GM21526 (cell line): ENCODE results near the gene EBF3.

Experiments
- ATAC-seq: cut with Tn5 transposase; IDR thresholded peaks from one replicate; pipeline ENCODE4 v1.9.1; 2021; ENCODE audit warnings: moderate library complexity; ENCODE audit not compliant: unreplicated experiment, low FRiP score

EBF3 gene

DNA sequence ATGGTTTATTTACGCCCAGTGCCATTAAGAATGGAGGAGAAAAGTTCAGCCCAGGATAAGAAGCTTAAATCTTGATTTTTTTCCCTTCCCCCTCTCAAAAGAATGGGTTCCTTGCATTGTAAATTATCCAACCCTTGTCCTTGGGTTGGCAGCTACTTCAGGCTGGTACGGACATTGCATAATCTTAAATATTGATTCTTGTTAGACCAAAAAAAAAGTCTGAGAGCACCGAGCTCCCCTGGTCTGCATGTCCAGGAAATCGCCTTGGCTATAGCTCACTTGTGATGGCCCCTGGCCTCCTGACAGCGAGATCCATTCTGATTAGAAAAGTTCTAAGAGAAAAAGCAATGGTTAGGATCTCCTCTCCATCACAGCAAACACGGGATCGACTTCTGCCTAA is 151.7 kb downstream of the EBF3 start:
- ATAC-seq = no peak

DNA sequence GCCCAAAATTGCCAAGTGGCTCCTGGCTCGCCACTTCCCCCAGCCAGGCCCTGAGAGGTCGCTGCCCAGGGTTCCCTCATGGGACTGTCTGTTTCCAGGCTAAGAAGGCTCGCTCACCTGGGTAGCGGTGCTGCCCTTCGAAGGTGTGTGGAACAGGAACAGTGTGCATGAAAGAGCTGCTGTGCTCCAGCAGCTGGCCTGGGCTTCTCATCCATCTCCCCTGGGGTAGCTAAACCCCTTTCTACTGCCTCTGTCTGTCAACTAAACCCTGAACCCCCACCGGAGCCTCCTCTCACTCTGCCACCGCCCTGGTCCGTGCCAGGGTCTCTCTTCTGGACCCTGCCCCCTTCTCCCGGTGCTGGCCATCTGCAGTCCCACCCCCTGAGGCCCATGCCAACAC is 152.9 kb downstream of the EBF3 start:
- ATAC-seq = no peak

DNA sequence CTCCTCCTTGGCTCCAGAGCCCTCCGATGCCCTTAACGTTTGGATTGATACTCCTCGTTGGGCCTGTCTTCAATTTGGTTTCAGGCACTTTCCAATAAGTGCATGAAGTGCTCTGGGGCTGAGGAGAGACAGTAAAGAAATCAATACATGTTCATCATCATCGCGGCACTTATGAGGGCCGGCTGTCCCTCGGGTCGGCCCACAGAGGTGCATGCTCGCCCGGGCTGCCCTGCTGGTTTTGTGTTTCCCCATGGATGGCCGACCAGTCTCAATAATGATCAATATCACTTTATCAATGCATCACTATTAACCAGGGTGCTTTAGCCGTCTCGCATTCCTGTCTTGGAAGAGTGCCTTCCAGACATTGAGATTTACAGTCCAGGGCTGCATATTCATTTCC is 154.2 kb downstream of the EBF3 start:
- ATAC-seq = no peak

DNA sequence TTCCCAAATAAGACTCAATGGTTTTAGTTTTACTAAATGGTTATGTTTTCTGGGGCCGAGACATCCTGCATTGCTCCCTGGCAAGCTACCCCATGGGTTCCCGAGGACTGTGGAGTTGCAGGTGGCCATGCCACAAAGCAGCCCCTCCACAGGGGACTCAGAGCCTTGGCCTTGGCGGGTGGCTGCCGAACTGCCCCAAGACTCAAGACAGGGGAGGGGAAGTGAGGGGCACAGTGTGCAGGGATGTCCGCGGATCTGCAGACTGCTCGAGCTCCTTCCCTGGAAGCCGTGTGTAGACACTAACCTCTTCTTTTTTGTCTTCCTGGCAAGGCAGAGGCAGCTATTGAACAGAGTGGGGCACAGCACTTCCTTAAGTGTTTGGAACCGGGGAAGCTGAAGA is 154.6 kb downstream of the EBF3 start:
- no peak for ATAC-seq

DNA sequence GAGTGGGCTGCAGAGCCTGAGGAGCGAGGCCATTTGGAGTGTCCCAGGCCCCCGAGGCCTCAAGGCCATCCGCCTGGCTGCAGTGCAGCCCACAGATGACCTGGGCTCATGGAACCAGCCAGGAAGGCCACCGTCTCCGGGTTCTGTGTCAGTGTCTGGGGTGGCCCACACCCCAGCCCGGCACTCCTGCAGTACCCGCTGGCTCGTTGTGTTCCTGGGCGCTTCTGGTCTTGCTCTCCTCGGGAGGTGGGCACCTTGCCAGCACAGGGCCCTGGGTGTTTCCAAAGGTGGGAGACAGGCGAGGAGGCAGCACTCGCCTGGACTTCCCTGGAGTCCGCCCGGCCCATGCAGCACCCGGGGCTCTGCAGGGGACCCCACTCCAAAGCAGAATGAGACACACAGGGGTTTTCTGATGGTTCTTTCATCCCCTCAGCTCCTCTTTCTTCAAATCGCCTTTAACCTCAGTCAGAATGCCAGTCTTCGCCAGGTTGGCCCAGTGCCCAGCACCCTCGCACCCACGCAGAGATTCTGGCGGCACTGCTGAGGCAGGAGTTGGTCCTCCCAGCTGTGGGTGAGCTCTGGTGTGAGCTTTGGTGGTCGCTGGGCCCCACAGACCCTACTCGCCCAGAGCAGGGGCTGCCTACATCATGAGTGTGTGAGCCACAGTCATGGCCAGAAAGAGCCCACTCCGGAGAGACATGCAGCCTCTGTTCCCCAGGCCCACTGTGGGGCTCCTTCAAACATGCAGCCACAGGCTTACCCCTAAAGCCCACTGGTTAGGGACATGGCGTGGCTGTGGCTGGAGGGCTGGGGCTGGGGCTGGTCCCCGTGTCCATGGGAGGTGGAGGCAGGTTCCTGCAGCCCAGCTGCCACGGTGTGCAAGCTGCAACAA is 155.7 kb downstream of the EBF3 start:
- ATAC-seq = no peak

DNA sequence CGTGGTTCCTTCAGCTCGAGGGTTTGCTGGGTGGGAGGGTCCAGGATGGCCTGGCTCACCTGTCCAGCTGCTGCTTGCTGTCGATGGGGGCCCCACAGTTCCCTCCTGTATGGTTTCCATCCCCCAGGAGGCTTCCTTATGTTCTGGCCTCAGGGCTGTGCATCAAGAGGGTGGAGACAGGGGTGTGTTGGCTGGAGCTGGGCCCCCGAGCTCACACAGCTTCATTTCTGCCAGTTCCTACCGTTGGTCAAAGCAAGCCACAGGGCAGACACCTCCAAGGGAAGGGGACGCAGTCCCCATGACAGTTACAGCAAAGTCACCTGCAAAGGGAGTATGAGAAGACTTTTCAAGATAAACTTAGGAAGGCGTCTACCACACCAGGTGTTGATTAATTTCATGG is 156.9 kb downstream of the EBF3 start:
- ATAC-seq = no peak

DNA sequence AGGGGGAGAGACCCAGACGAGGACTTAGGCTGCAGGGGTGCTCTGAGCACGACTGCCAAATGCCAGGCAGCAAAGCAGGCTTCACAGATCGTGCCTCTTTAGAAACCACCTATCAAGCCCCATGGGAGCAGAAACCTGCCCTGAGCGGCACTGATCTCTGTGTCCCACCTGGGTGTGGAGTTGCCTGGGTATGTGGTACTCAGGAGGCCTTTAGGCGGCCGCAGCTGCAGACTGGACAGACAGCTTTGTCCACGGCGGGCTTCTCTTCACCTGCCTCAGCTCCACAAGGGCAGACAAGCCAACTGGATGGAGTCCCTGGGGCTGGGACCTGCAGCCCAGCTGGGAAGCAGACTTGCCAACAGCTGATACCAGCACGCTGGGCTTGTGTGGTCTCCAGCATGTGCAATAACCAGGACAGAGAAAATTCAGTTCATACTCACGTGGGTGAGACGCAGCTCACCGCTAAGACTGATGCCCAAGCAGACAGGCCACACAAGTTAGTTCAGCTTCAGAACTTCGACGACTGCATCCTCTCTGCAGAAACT is 163.2 kb downstream of the EBF3 start:
- ATAC-seq = no peak

DNA sequence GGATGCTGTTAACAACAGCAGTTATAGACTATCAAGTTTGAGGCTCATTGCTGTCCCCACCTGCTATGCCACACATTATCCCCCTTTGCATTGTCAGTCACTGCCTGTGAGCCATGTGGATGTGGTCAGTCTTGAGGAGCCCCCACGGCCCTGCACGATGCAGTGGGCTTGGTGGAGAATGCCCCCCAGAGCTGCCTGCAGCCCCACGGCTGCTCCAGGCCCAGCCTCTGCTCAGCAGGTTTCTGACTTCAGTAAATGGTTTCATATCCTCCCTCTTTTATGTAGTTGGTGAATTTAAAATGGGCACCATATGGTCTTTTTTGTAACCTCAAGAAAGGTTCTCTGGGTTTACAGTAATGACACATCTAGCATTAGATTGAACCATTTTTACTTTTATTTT is 164.1 kb downstream of the EBF3 start:
- no peak for ATAC-seq

DNA sequence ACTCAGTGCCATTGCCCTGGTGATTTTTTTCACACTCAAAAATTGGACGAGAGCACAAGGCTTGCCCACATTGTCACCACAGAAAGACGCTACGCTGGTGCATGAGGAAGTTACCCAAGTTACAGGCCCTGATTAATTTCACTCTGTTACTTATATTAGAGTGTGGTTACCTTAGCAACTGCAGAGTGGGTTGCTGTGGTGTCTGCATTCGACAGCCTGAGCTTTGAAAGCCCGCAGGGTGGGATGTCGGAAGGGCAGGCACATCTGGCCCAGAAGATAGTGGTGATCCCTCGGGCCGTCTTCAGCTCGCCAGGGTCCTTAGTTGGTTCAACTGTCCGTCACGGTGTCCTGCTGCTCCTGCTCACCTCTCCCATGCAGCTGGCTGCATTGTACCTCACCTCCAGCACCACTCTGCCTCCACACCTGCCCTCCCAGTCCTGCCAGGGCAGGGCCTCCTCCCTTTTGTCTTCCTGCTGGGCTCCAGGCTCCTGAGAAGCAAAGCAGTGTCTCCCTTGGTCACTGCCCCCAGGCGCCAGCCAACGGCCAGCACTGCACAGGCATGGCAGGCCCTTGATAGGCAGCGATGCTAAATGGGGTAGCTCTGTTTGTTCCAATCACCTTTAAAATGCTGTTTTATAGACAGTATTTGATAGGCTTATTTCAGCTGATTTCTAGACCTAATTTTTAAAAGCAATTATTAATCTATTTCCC is 167.2 kb downstream of the EBF3 start:
- ATAC-seq = no peak

DNA sequence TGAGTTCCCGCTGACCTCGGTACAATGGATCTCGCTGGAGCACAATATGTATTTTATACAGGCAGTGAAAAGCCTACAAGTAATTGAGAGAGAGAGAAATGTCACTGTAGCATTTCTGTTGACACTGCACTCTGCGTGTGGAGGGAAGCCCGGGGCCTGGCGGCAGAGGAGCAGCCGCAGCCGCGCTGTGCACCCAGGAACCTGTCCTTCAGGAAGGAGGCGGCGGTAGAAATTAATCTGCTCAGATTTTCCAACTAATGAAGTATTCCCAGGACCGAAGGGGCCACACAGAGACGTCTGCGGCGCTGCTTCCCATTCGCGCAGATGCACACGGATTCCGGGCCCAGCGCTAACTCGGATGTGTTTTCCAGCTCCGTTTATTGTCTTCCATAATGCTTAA is 170.1 kb downstream of the EBF3 start:
- no peak for ATAC-seq

DNA sequence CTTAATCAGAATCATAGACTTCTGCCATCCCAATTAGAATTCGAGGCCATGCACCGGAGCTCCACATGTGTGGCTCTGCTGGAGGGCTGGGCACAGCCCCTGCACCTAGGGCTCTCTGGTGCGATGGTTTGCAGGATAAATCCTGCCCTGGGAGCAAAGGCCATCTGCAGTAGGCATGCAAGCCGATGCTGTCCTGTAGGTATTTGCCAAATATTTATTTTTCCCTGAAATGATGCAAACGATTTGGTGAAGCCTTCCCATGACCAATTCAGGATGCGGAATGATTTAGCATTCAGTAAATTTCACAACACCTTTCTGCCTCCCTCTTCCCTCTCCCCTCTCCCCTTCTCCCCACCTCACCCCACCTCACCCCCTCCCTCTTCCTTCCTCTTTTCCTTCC is 170.6 kb downstream of the EBF3 start:
- no peak for ATAC-seq

DNA sequence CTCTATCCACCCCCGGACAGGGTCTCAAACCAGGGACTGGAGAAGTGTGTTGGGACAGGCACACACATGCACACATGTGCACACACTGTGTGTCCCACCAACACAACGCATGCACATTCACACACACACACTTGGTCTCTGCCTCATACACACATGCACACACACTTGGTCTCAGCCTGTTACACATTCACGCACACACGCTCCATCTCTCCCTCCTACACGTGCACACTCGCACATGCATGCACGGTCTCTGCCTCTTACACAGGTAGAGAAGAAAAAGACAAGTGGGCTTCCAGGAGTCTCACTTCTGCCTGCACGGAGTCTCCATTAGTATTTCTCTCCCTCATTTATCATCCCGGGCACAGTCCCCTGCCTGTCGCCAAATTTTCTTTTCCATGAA is 171.2 kb downstream of the EBF3 start:
- ATAC-seq = no peak

DNA sequence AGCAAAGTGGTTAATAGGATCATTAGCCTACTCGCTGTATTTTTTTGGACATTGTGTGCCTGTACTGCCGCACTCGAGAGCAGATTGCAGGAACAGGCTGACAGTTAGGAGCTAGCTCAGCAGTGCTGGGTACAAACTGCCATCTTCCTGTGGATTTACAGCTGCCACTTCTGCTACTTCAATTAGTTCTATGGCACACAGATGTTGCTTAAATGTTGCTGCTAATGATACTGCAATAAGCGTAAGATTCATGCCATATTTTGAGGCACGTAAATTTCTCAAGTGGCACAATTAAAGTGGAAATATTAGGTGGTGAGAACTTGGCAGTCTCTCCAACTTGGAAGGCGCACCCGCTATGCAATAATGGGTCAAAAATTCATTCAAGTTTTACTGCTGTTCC is 171.9 kb downstream of the EBF3 start:
- ATAC-seq = no peak

DNA sequence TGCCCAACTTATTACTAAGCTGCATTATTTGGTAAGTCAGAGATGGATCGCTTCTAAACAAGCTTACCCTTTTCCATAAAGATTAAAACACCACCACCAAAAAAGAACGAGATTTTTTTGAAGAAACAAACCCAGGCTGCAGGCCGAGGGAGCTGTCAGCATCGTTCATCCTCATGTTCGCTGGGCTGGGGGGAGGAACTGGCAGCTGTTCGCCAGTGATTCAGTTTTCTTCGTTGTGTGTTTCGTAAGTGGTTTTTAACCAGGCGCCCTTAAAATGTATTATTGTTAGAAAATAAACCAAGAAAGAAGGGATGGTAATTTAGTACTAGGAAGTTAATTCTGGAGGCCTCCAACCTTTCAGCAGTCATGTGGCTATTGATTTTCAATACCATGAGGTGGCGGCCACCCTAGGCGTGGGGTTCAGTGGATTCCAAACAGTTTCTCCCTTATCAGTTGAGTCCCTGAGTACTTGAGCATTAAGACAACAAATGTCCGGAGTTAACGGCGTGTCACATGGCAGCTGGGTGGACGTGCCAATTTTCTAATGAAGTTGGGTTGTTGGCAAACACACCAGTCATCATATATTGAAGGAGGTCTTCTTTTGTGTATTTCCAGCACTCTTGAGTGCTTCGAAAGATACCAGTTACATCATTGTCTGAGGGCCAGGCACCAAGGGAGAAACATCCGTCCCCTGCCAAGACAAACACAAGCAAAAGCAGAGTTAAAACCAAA is 173.2 kb downstream of the EBF3 start:
- ATAC-seq = no peak

DNA sequence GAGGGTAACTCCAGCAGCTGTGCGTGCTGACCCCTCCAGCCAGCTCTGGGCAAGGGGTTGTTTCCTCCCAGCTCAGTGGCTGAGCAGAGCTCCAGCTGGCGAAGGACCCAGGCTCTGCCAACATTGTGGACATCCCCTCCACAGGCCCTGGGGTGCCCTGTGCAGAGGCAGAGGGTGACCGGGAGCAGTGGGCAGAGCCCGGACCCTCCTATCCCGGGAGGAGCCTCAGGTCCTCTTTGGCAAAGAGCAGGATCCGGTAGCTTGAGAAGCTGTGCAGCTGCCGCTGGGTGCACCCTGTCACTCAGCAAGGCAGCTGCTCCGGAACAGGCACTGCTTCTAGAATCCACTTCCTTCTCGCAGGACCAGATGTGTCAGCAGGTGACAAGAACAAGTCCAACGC is 175.9 kb downstream of the EBF3 start:
- no peak for ATAC-seq

DNA sequence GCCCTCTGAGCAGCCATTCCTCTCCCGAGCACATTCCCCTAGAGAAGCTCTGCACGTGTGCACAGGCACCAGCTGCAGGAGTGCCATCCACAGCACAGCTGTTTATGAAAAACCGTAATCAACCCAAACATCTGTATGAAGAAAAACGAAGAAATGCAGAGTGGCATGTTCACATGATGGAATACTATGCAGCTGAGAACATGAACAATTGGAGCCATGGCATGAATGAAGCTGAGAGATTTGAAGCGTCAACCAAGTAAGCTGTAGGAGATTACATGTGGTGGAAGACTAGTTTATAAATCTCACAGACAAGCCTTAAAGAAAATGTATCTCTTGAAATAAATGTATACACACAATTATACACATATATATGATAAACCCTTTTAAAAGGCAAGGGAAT is 176.5 kb downstream of the EBF3 start:
- no peak for ATAC-seq

DNA sequence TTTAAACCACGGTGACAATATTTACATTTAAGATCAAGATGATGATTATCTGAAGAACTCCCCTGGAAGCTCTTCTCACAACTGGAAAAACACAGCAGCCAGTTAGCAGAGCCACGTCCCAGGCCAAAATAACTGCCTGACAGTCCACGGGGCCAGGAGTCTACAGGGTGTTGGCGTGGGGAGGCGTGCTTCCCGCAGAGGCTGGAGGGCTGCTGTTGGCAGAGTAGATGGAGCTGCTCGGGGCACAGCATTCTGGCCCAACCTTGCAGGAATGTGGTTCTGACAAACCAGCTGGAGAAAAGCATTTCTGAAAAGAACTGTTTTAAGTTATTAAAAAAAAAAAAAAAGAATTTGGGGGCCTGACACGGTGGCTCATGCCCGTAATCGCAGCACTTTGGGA is 177.9 kb downstream of the EBF3 start:
- ATAC-seq = no peak

DNA sequence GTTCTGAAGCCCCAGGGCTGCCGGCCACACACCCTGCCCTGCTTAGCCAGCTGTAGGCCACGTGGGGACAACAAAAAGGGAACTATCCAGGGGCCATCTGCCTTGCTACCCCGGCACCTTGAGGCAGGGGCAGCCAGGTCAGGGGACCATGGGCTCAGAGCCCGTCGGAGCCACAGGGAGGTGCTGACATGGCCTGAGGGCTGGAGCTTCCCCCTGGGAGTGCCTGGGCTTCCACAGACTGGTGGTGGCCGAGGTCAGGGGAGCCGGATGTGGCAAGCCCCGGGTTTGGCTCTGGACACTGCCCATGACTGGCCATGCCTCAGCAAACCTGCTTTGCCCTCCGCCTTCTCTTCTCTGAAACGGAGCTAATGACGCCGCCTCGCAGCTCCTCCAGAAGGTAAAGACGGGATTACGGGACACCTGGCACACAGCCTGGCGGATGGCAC is 178.5 kb downstream of the EBF3 start:
- no peak for ATAC-seq
